A549 (cell line): ENCODE results near the gene KCND3. TPM values are rescaled to one million over a fixed set of nuclear protein-coding genes. Genes with fewer than 3 reads are reported as not detected.

Source experiments
- ATAC-seq, 2 experiments: fragments of 200-7000 bp in 1 of 2; fragments of >200 bp in 1 of 2; cut with Nextera tagmentation in 1 of 2; cut with Tn5 transposase in 1 of 2; 3 replicates each; pipeline versions ENCODE4 v1.8.0 to v1.9.1; 2018 to 2020; ENCODE audit warnings: mild to moderate bottlenecking in 1 of 2, moderate library complexity in 1 of 2
- CTCF ChIA-PET: fragments of 300-600 bp; sonication (Branson Sonifier 250); formaldehyde crosslinking; extraction: SDS; loops from one replicate; lab custom pipeline; 2021; ENCODE audit warnings: antibody characterized with exemption, inconsistent platforms; lab: Yijun Ruan, JAX
- POLR2A ChIA-PET: fragments of 350-600 bp; formaldehyde crosslinking; extraction: SDS; loops from one replicate; lab custom pipeline; 2021; ENCODE audit warnings: antibody characterized with exemption, inconsistent platforms; lab: Yijun Ruan, JAX
- DNase-seq, 2 experiments: peaks; one replicate each; pipeline versions ENCODE4 v3.0.0 to v3.0.0-alpha.2; 2011 to 2016; ENCODE audit warnings: low read depth in 1 of 2, low spot score in 1 of 2
- FAIRE-seq: peaks from 2 replicates; lab custom pipeline; 2011; peaks lifted over from hg19 to GRCh38; lab: Jason Lieb, UNC
- H3K27ac ChIP-seq, 2 experiments: fragments of >200 bp; sonication (Bioruptor Twin); formaldehyde crosslinking; 3 replicates each; pipeline ENCODE4 v1.5.1; 2016 to 2017
- H3K4me1 ChIP-seq: fragments of >200 bp; sonication (Bioruptor Twin); formaldehyde crosslinking; 3 replicates; pipeline ENCODE4 v1.6.1; 2016
- H3K4me2 ChIP-seq: fragments of >200 bp; sonication (Bioruptor Twin); formaldehyde crosslinking; 3 replicates; pipeline ENCODE4 v1.6.1; 2016
- H3K4me3 ChIP-seq: fragments of >200 bp; sonication (Bioruptor Twin); formaldehyde crosslinking; 3 replicates; pipeline ENCODE4 v1.5.1; 2016
- H3K9me3 ChIP-seq: fragments of >200 bp; sonication (Bioruptor Twin); formaldehyde crosslinking; 3 replicates; pipeline ENCODE4 v1.6.1; 2016
- CBX2 ChIP-seq: fragments of 200-600 bp; sonication (generic); IDR thresholded peaks from 2 replicates; pipeline ENCODE4 v1.6.1; 2016; ENCODE audit warnings: low read depth, mild to moderate bottlenecking, borderline replicate concordance
- CBX8 ChIP-seq: fragments of 200-600 bp; sonication (generic); IDR thresholded peaks from 2 replicates; pipeline ENCODE4 v1.6.1; 2016
- FOSB ChIP-seq: fragments of 250-450 bp; sonication (Bioruptor Pico); IDR thresholded peaks from 2 replicates; pipeline ENCODE4 v1.5.0; 2020; ENCODE audit warnings: mild to moderate bottlenecking, moderate library complexity
- GATA3 ChIP-seq: IDR thresholded peaks from 2 replicates; pipeline ENCODE4 v1.6.1; 2012; ENCODE audit warnings: borderline replicate concordance
- HOXA7 ChIP-seq: fragments of 250-450 bp; sonication (Bioruptor Pico); IDR thresholded peaks from 2 replicates; pipeline ENCODE4 v1.5.0; 2020; ENCODE audit warnings: mild to moderate bottlenecking, moderate library complexity
- HOXB13 ChIP-seq: fragments of 250-450 bp; sonication (Bioruptor Pico); IDR thresholded peaks from 2 replicates; pipeline ENCODE4 v1.5.0; 2020; ENCODE audit warnings: low read depth, mild to moderate bottlenecking, moderate library complexity
- KDM1A ChIP-seq: fragments of 200-600 bp; sonication (generic); IDR thresholded peaks from 2 replicates; pipeline ENCODE4 v1.6.1; 2016; ENCODE audit warnings: low read depth, mild to moderate bottlenecking
- MAFK ChIP-seq: fragments of 450-650 bp; IDR thresholded peaks from 2 replicates; pipeline ENCODE4 v1.6.1; 2014; ENCODE audit not compliant: partially characterized antibody
- MYC ChIP-seq: IDR thresholded peaks from 2 replicates; pipeline ENCODE4 v1.6.1; 2012; ENCODE audit warnings: mild to moderate bottlenecking, inconsistent platforms, low read length, improper control_type of control experiment, borderline replicate concordance
- RARB ChIP-seq: fragments of 250-450 bp; sonication (Bioruptor Pico); IDR thresholded peaks from 2 replicates; pipeline ENCODE4 v1.8.0; 2021; ENCODE audit warnings: mild to moderate bottlenecking, moderate library complexity
- TFCP2L1 ChIP-seq: fragments of 250-450 bp; sonication (Bioruptor Pico); IDR thresholded peaks from 2 replicates; pipeline ENCODE4 v1.5.0; 2021; ENCODE audit warnings: mild to moderate bottlenecking
- TP53 ChIP-seq: fragments of 250-450 bp; sonication (Bioruptor Pico); IDR thresholded peaks from 2 replicates; pipeline ENCODE4 v1.5.0; 2021; ENCODE audit warnings: mild to moderate bottlenecking, moderate library complexity
- ZC3H11A ChIP-seq: fragments of 450-650 bp; IDR thresholded peaks from 2 replicates; pipeline ENCODE4 v1.6.1; 2014; ENCODE audit warnings: antibody characterized with exemption, mild to moderate bottlenecking
- WGBS: methylation state at CpG from one replicate; pipeline ENCODE4 v1.1.6; 2017; ENCODE audit errors: missing lambda C conversion rate; 5-methylcytosine and 5-hydroxymethylcytosine counted together
- polyA plus RNA-seq, 4 experiments: library from polyadenylated mRNA; depleted of rRNA in 3 of 4; stranded (reverse); fragments of >200 nt; fragmentation: RNase III in 1 of 4; extraction: RNeasy Plus Mini Kit Qiagen cat#74134 plus additional on column Dnase treatment in 1 of 4; gene quantifications; 2 replicates in 3 of 4; 3 replicates in 1 of 4; pipeline ENCODE4 v1.2.3, GENCODE V29; 2011 to 2017
- TF ChIP-seq, protein P1 (sequence below): fragments of 200-600 bp; sonication (generic); IDR thresholded peaks from 2 replicates; pipeline ENCODE4 v1.6.1; 2016; ENCODE audit warnings: antibody characterized with exemption, mild to moderate bottlenecking, moderate library complexity
- TF ChIP-seq, protein P2 (sequence below): fragments of 450-650 bp; IDR thresholded peaks from 2 replicates; pipeline ENCODE4 v1.6.1; 2014; ENCODE audit warnings: antibody characterized with exemption
- TF ChIP-seq, protein P3 (sequence below): IDR thresholded peaks from 2 replicates; pipeline ENCODE4 v1.6.1; 2012
- TF ChIP-seq, protein P4 (sequence below): fragments of >200 bp; sonication (Bioruptor Twin); formaldehyde crosslinking; IDR thresholded peaks from 3 replicates; pipeline ENCODE4 v1.5.1; 2016

KCND3 gene
- polyA plus RNA-seq, 2 of the 4 experiments (the other 2 are of a cell fraction): not detected

DNA sequence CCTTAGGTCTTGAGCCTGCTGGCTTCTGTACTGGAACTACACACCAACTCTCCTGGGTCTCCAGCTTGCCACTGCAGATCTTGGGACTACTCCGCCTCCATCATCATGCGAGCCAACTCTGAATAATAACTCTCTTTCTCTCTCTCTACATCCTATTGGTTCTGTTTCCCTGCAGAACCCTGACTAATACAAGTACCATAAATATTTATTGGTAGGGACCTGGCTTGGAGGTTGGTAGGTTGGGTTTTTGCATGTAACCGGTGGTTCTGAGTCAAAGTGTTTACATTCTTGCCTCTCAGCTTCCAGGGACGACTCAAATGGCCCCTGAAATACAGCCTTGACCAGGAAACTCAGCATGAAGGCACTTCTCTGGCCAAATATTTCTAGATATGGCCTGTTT lies 110.4 kb downstream of the KCND3 start:
- no peak for FAIRE-seq
- Histone ChIP-seq H3K4me2 (no peak overlapping the region), H3K4me3 (no peak overlapping the region), H3K27ac (no peak overlapping the region), H3K4me1 (no peaks in the 10 kb centered on the region), H3K9me3 (no peaks in the 10 kb centered on the region)
- ChIA-PET POLR2A (no interaction called here), CTCF (no interaction called here)
- 46% methylated on average over 4 of the region's 4 CpGs for WGBS
- TF ChIP-seq FOSB: no peak
- no peak for ATAC-seq
- DNase-seq: no peak

DNA sequence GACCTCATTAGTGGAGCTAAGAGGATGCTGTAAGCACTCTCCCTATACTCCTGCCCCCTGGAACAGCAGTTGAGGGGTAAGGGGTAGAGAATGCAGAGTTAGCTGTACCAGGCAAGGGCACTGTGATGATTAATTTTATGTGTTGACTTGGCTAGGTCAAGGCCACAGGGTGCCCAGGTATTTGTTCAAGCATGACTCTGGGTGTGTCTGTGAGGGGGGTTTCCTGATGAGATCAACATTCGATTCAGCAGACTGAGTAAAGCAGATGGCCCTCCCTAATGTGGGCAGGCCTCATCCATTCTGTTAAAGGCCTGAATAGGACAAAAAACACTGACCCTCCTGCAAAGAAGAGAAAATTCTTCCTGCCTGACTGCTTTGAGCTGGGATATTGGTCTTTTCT lies 110.8 kb downstream of the KCND3 start:
- no peak for DNase-seq
- H3K4me3 ChIP-seq: no peak overlapping the region
- ChIA-PET POLR2A (no interaction called here), CTCF (no interaction called here)
- no peak for ATAC-seq
- H3K9me3 ChIP-seq: no peaks in the 10 kb centered on the region
- TF ChIP-seq, protein P1, sequence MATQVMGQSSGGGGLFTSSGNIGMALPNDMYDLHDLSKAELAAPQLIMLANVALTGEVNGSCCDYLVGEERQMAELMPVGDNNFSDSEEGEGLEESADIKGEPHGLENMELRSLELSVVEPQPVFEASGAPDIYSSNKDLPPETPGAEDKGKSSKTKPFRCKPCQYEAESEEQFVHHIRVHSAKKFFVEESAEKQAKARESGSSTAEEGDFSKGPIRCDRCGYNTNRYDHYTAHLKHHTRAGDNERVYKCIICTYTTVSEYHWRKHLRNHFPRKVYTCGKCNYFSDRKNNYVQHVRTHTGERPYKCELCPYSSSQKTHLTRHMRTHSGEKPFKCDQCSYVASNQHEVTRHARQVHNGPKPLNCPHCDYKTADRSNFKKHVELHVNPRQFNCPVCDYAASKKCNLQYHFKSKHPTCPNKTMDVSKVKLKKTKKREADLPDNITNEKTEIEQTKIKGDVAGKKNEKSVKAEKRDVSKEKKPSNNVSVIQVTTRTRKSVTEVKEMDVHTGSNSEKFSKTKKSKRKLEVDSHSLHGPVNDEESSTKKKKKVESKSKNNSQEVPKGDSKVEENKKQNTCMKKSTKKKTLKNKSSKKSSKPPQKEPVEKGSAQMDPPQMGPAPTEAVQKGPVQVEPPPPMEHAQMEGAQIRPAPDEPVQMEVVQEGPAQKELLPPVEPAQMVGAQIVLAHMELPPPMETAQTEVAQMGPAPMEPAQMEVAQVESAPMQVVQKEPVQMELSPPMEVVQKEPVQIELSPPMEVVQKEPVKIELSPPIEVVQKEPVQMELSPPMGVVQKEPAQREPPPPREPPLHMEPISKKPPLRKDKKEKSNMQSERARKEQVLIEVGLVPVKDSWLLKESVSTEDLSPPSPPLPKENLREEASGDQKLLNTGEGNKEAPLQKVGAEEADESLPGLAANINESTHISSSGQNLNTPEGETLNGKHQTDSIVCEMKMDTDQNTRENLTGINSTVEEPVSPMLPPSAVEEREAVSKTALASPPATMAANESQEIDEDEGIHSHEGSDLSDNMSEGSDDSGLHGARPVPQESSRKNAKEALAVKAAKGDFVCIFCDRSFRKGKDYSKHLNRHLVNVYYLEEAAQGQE: no peak
- no peak for TF ChIP-seq KDM1A
- no peak overlapping the region for H3K4me2 ChIP-seq
- no peaks in the 10 kb centered on the region for H3K4me1 ChIP-seq
- no peak overlapping the region for H3K27ac ChIP-seq
- 0% methylated on average over 1 of the region's 1 CpG for WGBS
- FAIRE-seq: no peak

DNA sequence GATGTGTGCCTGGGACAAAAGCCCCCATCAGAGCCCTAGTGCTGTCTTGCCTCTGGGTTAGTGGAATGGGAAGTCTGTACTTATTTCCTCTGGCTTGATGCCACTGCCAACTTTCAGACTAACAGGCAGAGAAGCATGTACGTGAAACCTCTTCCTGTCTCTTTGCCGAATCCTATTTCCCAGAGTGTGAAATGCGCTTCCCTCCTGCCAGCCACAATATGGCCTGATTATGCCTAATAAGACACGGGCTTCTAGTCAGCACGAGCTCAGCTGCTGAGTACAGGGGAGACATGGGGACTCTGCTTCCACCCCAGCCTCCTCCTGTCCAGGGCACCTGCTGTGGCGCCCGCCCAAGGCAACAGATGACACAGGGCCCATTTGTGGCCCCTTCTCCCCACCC lies 111.4 kb downstream of the KCND3 start:
- ChIA-PET CTCF (no interaction called here), POLR2A (no interaction called here)
- Histone ChIP-seq H3K27ac (no peak overlapping the region), H3K4me2 (no peak overlapping the region), H3K4me1 (no peaks in the 10 kb centered on the region), H3K9me3 (no peaks in the 10 kb centered on the region), H3K4me3 (no peak overlapping the region)
- TF ChIP-seq, protein P2, sequence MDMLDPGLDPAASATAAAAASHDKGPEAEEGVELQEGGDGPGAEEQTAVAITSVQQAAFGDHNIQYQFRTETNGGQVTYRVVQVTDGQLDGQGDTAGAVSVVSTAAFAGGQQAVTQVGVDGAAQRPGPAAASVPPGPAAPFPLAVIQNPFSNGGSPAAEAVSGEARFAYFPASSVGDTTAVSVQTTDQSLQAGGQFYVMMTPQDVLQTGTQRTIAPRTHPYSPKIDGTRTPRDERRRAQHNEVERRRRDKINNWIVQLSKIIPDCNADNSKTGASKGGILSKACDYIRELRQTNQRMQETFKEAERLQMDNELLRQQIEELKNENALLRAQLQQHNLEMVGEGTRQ: no peak
- TF ChIP-seq TFCP2L1 (CRISPR knock-in tag): no peak
- TF ChIP-seq HOXB13 (CRISPR knock-in tag): no peak
- TF ChIP-seq, protein P3, sequence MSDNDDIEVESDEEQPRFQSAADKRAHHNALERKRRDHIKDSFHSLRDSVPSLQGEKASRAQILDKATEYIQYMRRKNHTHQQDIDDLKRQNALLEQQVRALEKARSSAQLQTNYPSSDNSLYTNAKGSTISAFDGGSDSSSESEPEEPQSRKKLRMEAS: no peak
- no peak for TF ChIP-seq GATA3
- TF ChIP-seq CBX2: no peak
- TF ChIP-seq MAFK: no peak
- TF ChIP-seq HOXA7: no peak
- FAIRE-seq (no peak), DNase-seq (no peak), ATAC-seq (no peak)
- WGBS: 93% methylated on average over 3 of the region's 7 CpGs

DNA sequence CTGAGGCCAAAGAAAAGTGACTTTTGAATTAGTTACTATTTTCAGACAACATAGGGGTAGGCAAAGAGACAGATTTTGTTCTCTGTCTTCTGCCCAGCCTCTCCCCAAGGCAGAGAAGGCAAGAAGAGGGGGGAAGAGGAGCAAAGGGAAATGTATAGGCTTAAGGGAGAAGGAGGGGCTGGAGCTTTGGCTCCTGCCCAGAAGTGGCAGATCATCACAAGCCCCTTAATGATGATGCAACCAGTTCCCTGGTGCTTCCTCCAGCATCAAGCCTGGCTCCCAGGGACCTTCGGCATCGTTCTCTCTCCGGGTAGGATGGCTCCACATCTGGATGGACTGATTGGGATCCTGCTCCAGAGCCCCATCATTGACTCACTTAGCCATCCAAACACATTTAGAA lies 112.8 kb downstream of the KCND3 start:
- no peak for ATAC-seq

DNA sequence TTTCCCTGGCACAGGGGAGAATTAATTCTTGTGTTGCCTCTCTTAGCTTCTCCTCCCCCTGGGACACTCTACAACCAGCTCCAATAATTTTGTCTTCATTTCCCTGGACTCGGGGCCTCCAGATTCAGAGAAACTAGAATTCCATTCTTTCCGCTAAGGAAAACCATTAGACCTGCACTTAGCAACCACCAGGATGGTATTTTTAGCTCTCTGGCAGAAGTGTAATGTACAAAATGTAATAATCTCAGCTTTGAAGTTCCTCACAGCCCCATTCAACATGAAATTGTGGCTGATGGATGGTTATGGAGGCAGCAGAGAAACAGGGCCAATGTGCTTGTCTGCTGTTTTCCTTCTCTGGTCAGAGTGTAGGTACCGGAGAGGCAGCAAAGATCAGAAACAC lies 113.8 kb downstream of the KCND3 start:
- Histone ChIP-seq H3K4me3 (no peak overlapping the region), H3K9me3 (no peaks in the 10 kb centered on the region), H3K4me2 (no peak overlapping the region), H3K4me1 (no peaks in the 10 kb centered on the region), H3K27ac (no peak overlapping the region)
- no peak for DNase-seq
- no peak for ATAC-seq
- TF ChIP-seq, protein P4, sequence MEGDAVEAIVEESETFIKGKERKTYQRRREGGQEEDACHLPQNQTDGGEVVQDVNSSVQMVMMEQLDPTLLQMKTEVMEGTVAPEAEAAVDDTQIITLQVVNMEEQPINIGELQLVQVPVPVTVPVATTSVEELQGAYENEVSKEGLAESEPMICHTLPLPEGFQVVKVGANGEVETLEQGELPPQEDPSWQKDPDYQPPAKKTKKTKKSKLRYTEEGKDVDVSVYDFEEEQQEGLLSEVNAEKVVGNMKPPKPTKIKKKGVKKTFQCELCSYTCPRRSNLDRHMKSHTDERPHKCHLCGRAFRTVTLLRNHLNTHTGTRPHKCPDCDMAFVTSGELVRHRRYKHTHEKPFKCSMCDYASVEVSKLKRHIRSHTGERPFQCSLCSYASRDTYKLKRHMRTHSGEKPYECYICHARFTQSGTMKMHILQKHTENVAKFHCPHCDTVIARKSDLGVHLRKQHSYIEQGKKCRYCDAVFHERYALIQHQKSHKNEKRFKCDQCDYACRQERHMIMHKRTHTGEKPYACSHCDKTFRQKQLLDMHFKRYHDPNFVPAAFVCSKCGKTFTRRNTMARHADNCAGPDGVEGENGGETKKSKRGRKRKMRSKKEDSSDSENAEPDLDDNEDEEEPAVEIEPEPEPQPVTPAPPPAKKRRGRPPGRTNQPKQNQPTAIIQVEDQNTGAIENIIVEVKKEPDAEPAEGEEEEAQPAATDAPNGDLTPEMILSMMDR: no peak
- no peak for TF ChIP-seq ZC3H11A
- TF ChIP-seq TP53 (CRISPR knock-in tag): no peak
- no peak for TF ChIP-seq MYC
- TF ChIP-seq RARB (CRISPR knock-in tag): no peak
- WGBS: 57% methylated on average over 3 of the region's 3 CpGs
- CTCF ChIA-PET: no interaction called here
- POLR2A ChIA-PET: no interaction called here
- FAIRE-seq: no peak

More for the DNA sequence above, 112.8 kb downstream of the KCND3 start:
- Histone ChIP-seq H3K27ac (no peak overlapping the region), H3K4me1 (no peaks in the 10 kb centered on the region), H3K4me2 (no peak overlapping the region), H3K9me3 (no peaks in the 10 kb centered on the region), H3K4me3 (no peak overlapping the region)
- FAIRE-seq (no peak), DNase-seq (no peak)
- TF ChIP-seq CBX8: no peak
- POLR2A ChIA-PET: no interaction called here
- WGBS: no CpG with 5 or more reads among the region's 3 CpGs
- CTCF ChIA-PET: no interaction called here
